ENCODE measurements around the gene TTLL12.

Gene TTLL12

DNA sequence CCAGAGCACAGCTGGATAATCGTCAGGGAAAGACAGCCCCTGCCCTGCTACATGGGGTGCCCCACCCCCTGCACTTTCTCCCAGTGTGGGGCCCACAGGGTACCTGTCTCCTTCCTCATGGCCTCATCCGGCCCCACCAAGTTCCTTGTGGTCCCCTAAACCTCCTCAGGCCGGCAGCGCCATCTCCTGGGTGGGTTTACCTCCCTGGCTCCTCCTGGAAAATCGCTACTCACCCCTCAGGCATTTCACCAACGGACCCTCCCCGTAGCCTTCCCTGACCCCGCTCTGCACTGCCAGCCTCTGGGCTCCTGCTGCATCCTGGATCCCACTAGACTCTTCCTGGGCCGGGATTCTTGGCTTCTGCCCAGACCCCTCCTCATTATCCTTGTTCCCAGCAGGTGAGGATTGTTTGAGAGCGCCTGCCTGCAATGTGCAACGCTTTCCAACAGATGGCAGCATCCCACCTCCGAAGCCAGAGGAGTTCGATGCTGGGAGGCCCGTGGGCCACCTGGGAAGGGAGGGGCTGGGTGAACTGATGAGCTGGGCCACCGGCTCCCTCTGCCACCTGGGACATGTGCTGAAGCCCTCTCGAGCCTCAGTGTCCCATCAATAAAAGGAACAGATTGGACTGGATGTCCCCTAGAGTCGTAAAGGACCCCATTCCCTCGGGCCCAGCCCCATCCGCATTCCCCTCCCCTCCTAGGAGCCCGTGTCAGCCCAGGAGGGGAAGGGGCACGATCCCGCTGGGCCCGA is 44.2 kb upstream of the TTLL12 start:
- Histone ChIP-seq H3K4me2 (ENCODE audit: low read length) (no peak overlapping the region), H3K9me3 (ENCODE audit: control insufficient read depth, insufficient read depth, low read length) (no peaks in the 10 kb centered on the region), H4K20me1 (ENCODE audit: control insufficient read depth, insufficient read depth, low read depth, low read length) (no peaks in the 10 kb centered on the region), H3K27me3 (ENCODE audit: control insufficient read depth, low read length) (no peaks in the 10 kb centered on the region), H3K36me3 (ENCODE audit: control insufficient read depth, low read length) (no peaks in the 10 kb centered on the region), H3K4me1 (ENCODE audit: control insufficient read depth, low read length) (no peaks in the 10 kb centered on the region), H3K79me2 (ENCODE audit: control insufficient read depth, low read length) (no peaks in the 10 kb centered on the region), H3K27ac (ENCODE audit: low read depth, low read length) (no peak overlapping the region), H3K4me3 (ENCODE audit: low read length) (no peak overlapping the region), H3K9me2 (replicated peaks; ENCODE audit: control insufficient read depth, low read length) (no peaks in the 10 kb centered on the region), H3F3A (ENCODE audit: control insufficient read depth, insufficient read depth) (no peaks in the 10 kb centered on the region)
- no peak for TF ChIP-seq EZH2phosphoT487 (IDR thresholded peaks at IDR 0.05; ENCODE audit: borderline replicate concordance, low read length)
- TF ChIP-seq, protein P1, sequence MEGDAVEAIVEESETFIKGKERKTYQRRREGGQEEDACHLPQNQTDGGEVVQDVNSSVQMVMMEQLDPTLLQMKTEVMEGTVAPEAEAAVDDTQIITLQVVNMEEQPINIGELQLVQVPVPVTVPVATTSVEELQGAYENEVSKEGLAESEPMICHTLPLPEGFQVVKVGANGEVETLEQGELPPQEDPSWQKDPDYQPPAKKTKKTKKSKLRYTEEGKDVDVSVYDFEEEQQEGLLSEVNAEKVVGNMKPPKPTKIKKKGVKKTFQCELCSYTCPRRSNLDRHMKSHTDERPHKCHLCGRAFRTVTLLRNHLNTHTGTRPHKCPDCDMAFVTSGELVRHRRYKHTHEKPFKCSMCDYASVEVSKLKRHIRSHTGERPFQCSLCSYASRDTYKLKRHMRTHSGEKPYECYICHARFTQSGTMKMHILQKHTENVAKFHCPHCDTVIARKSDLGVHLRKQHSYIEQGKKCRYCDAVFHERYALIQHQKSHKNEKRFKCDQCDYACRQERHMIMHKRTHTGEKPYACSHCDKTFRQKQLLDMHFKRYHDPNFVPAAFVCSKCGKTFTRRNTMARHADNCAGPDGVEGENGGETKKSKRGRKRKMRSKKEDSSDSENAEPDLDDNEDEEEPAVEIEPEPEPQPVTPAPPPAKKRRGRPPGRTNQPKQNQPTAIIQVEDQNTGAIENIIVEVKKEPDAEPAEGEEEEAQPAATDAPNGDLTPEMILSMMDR (IDR thresholded peaks at IDR 0.05; ENCODE audit: low read depth, low read length, poor library complexity, severe bottlenecking), result peak; percentile 94

DNA sequence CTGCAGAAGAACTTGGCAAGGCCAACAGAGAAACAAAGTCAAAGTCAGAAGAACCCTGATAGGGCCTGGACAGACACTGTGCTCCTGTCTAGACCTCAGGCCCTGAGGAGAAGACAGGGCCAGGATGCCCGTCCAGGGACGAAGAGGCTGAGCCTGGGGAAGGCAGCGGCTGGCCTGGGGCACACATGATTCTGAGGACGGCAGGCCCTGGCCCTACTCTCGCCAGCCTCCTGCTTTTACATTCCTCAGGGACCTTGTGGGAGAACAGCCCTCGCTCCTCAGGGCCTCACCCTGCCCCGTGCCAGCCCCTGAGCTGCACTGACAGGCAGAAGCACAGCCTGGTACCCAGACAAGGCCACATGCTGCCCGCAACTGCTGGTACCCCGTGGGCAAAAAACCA is 43.6 kb upstream of the TTLL12 start:
- H3K36me3 ChIP-seq (ENCODE audit: control insufficient read depth, low read length), result no peaks in the 10 kb centered on the region
- H4K20me1 ChIP-seq (ENCODE audit: control insufficient read depth, insufficient read depth, low read depth, low read length), result no peaks in the 10 kb centered on the region
- H3K4me1 ChIP-seq (ENCODE audit: control insufficient read depth, low read length), result no peaks in the 10 kb centered on the region
- no peaks in the 10 kb centered on the region for H3K9me2 ChIP-seq (replicated peaks; ENCODE audit: control insufficient read depth, low read length)
- no peak overlapping the region for H3K27ac ChIP-seq (ENCODE audit: low read depth, low read length)
- TF ChIP-seq EZH2phosphoT487 (IDR thresholded peaks at IDR 0.05; ENCODE audit: borderline replicate concordance, low read length), result no peak
- TF ChIP-seq, protein P1 (IDR thresholded peaks at IDR 0.05; ENCODE audit: low read depth, low read length, poor library complexity, severe bottlenecking), result no peak
- H3K4me2 ChIP-seq (ENCODE audit: low read length), result no peak overlapping the region
- no peaks in the 10 kb centered on the region for H3K27me3 ChIP-seq (ENCODE audit: control insufficient read depth, low read length)
- H3K79me2 ChIP-seq (ENCODE audit: control insufficient read depth, low read length), result no peaks in the 10 kb centered on the region
- no peaks in the 10 kb centered on the region for H3K9me3 ChIP-seq (ENCODE audit: control insufficient read depth, insufficient read depth, low read length)
- no peaks in the 10 kb centered on the region for H3F3A ChIP-seq (ENCODE audit: control insufficient read depth, insufficient read depth)
- no peak overlapping the region for H3K4me3 ChIP-seq (ENCODE audit: low read length)

DNA sequence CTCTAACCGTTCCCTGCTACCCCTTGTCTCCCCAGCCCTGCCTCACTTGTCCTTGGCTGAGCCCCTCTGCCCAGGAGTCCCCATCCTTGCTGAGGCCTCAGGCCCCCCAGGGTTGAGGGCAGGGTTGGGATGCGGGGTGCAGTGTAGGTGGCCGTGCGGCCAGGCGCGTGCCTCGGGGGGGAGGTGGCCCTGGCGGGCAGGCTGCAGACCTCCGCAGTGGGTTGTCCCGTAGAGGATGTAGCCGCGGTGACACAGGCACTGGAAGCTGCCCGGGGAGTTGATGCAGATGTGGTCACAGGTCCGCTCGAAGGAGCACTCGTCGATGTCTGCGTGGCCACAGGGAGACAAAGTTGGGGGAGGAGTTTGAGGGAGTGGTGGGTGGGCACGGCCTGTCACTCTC is 41.9 kb upstream of the TTLL12 start:
- Histone ChIP-seq H3K4me1 (ENCODE audit: control insufficient read depth, low read length) (no peaks in the 10 kb centered on the region), H3K79me2 (ENCODE audit: control insufficient read depth, low read length) (no peaks in the 10 kb centered on the region), H3K27me3 (ENCODE audit: control insufficient read depth, low read length) (no peaks in the 10 kb centered on the region), H3F3A (ENCODE audit: control insufficient read depth, insufficient read depth) (no peaks in the 10 kb centered on the region), H3K9me2 (replicated peaks; ENCODE audit: control insufficient read depth, low read length) (no peaks in the 10 kb centered on the region), H3K4me2 (ENCODE audit: low read length) (no peak overlapping the region), H3K4me3 (ENCODE audit: low read length) (no peak overlapping the region), H3K36me3 (ENCODE audit: control insufficient read depth, low read length) (no peaks in the 10 kb centered on the region), H4K20me1 (ENCODE audit: control insufficient read depth, insufficient read depth, low read depth, low read length) (no peaks in the 10 kb centered on the region), H3K9me3 (ENCODE audit: control insufficient read depth, insufficient read depth, low read length) (no peaks in the 10 kb centered on the region), H3K27ac (ENCODE audit: low read depth, low read length) (no peak overlapping the region)
- TF ChIP-seq, protein P1 (IDR thresholded peaks at IDR 0.05; ENCODE audit: low read depth, low read length, poor library complexity, severe bottlenecking), result no peak
- no peak for TF ChIP-seq EZH2phosphoT487 (IDR thresholded peaks at IDR 0.05; ENCODE audit: borderline replicate concordance, low read length)
